ENCODE results near the gene P2RX6. TPM values are rescaled to one million over a fixed set of nuclear protein-coding genes. Genes with fewer than 3 reads are reported as not detected.
A peak's percentile ranks its signal among the peaks of the same experiment; 100 is the strongest.
"Not testable (repeated sequence)": the region's sequence is repeated elsewhere in the genome, so short reads cannot be mapped to it uniquely, and the experiment has no call there.

Gene P2RX6
- total RNA-seq, 1 donor from 2014 or later = 1.5 TPM

DNA sequence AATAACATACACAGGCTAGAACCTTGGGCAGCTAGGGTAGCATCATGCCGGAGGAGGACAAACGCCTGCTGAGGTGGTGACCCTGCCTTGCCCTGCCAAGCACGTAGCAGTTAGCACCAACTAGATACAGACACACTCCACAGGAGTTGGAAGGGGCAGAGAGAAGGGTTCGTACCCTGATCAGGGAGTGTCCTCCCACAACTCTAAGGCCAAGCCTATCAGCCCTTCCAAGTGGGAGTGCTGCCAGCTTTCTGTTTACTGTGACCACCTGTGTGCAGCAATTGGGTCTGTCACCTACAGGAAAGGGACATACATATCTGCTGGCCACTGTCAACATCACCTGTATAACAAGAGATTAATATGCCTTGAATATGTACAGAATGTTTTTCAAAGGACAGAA is 11.2 kb upstream of the P2RX6 start:
- no peak for DNase-seq
- H3K27ac Mint-ChIP-seq (ENCODE audit: unreplicated experiment) = no peak overlapping the region
- H3K4me1 Mint-ChIP-seq (ENCODE audit: low read depth, unreplicated experiment) = peaks cover 1% of the 10 kb centered on the region
- peak overlapping the region; percentile 99 for H3K4me3 Mint-ChIP-seq (ENCODE audit: unreplicated experiment)
- TF ChIP-seq, protein P1, sequence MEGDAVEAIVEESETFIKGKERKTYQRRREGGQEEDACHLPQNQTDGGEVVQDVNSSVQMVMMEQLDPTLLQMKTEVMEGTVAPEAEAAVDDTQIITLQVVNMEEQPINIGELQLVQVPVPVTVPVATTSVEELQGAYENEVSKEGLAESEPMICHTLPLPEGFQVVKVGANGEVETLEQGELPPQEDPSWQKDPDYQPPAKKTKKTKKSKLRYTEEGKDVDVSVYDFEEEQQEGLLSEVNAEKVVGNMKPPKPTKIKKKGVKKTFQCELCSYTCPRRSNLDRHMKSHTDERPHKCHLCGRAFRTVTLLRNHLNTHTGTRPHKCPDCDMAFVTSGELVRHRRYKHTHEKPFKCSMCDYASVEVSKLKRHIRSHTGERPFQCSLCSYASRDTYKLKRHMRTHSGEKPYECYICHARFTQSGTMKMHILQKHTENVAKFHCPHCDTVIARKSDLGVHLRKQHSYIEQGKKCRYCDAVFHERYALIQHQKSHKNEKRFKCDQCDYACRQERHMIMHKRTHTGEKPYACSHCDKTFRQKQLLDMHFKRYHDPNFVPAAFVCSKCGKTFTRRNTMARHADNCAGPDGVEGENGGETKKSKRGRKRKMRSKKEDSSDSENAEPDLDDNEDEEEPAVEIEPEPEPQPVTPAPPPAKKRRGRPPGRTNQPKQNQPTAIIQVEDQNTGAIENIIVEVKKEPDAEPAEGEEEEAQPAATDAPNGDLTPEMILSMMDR (IDR thresholded peaks at IDR 0.05; ENCODE audit: partially characterized antibody, unreplicated experiment) = no peak
- H3K27me3 Mint-ChIP-seq (ENCODE audit: unreplicated experiment) = peaks cover 3% of the 10 kb centered on the region
- H3K9me3 Mint-ChIP-seq (ENCODE audit: unreplicated experiment) = peaks cover 14% of the 10 kb centered on the region
- no peaks in the 10 kb centered on the region for H3K36me3 Mint-ChIP-seq (ENCODE audit: unreplicated experiment)

DNA sequence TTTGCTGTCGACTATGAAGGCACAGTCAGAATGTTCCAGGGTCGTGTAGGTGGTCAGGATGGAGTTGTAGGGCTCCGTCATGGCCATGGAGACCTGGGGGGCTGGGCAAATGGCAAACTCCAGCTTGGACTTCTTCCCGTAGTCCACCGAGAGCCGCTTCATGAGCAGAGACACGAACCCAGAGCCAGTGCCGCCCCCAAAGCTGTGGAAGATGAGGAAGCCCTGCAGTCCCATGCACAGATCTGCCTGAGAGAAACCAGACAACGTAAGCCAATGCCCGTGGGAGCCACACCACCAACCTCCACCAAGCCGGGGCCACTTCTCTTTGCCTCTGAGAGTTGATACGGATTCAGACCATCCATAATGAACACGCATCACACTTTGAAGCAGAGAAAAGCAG is 5.8 kb upstream of the P2RX6 start:
- H3K4me1 Mint-ChIP-seq (ENCODE audit: low read depth, unreplicated experiment) = peaks cover 12% of the 10 kb centered on the region
- H3K36me3 Mint-ChIP-seq (ENCODE audit: unreplicated experiment); H3K27ac Mint-ChIP-seq (ENCODE audit: unreplicated experiment); DNase-seq; H3K27me3 Mint-ChIP-seq (ENCODE audit: unreplicated experiment); H3K4me3 Mint-ChIP-seq (ENCODE audit: unreplicated experiment); H3K9me3 Mint-ChIP-seq (ENCODE audit: unreplicated experiment): not testable (repeated sequence)

DNA sequence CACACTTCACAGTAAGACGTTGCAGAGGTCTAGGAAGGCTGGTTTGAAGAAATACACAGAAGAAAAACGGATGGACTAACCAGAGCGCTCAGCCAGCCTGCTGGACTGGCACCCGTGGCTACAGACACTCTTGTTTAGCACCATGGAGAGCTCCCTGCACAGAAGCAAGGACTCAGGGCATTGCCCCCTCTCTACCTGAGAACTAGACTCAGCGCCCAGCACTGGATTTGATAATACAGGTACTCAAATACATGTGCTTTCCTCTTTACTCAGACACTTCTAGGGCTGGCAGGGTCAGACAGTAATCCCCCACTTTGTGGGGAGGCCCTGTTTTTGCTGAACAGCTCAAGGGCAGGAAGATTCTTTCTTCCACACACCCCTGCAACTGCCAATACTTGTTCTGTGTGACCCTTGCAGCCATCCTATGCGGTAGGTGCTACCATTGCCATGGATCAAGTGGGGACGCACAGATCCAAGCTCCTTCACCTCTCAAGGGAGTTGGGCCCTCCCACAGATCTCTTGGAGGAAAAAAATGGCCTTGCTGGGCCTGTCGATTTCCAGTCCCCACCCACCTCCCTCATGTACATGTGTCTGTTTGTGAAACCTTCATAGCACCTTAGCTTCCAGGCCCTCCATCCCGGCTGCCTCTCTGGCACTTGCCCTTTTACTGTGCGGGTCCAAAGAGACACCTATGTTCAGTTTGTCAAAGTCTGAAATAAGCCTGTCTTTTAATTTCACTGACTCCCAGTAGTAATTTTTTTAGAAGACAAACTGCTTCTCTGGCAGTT is 5.1 kb upstream of the P2RX6 start:
- H3K36me3 Mint-ChIP-seq (ENCODE audit: unreplicated experiment) = no peaks in the 10 kb centered on the region
- peaks cover 7% of the 10 kb centered on the region for H3K9me3 Mint-ChIP-seq (ENCODE audit: unreplicated experiment)
- H3K4me1 Mint-ChIP-seq (ENCODE audit: low read depth, unreplicated experiment) = peaks cover 15% of the 10 kb centered on the region
- no peak overlapping the region for H3K4me3 Mint-ChIP-seq (ENCODE audit: unreplicated experiment)
- peaks cover 12% of the 10 kb centered on the region for H3K27me3 Mint-ChIP-seq (ENCODE audit: unreplicated experiment)
- DNase-seq = no peak
- TF ChIP-seq, protein P1 (IDR thresholded peaks at IDR 0.05; ENCODE audit: partially characterized antibody, unreplicated experiment) = no peak
- H3K27ac Mint-ChIP-seq (ENCODE audit: unreplicated experiment) = no peak overlapping the region

DNA sequence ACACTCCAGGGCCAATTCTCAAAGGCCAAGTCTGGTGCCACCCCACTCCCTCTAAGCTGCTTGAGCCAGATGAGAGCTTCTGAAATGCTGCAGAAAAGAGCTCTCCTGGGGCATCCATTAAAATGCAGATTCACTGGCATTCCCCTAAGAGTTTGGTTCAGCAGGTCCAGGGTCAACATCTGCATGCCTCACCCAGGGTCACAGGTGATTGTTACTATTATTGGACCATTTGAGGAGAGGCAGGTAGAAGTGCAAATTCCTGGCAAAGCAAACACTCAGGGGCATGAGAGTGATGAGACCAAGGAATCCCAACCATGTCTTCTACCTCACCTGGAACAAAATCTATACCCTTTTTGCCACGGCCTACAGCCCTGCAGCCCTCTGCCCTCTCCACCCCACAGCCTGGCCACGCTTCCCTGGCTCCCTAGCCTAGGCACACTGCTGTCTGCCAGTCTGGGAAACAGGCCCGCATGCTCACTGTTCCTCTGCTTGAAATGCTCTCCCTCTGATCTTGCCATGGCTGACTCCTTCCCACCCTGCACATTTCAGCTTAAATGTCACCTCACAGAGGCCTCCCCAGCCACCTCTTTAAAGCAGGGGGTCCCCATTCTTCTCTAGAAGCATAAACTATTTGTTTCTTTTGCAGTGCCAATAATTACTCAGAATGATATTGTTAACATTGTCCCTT is 4.4 kb upstream of the P2RX6 start:
- H3K4me3 Mint-ChIP-seq (ENCODE audit: unreplicated experiment) = peak overlapping the region; percentile 57
- no peaks in the 10 kb centered on the region for H3K36me3 Mint-ChIP-seq (ENCODE audit: unreplicated experiment)
- H3K4me1 Mint-ChIP-seq (ENCODE audit: low read depth, unreplicated experiment) = peaks cover 21% of the 10 kb centered on the region
- no peak for DNase-seq
- no peak overlapping the region for H3K27ac Mint-ChIP-seq (ENCODE audit: unreplicated experiment)
- peaks cover 7% of the 10 kb centered on the region for H3K9me3 Mint-ChIP-seq (ENCODE audit: unreplicated experiment)
- TF ChIP-seq, protein P1 (IDR thresholded peaks at IDR 0.05; ENCODE audit: partially characterized antibody, unreplicated experiment) = no peak
- H3K27me3 Mint-ChIP-seq (ENCODE audit: unreplicated experiment) = peaks cover 18% of the 10 kb centered on the region

DNA sequence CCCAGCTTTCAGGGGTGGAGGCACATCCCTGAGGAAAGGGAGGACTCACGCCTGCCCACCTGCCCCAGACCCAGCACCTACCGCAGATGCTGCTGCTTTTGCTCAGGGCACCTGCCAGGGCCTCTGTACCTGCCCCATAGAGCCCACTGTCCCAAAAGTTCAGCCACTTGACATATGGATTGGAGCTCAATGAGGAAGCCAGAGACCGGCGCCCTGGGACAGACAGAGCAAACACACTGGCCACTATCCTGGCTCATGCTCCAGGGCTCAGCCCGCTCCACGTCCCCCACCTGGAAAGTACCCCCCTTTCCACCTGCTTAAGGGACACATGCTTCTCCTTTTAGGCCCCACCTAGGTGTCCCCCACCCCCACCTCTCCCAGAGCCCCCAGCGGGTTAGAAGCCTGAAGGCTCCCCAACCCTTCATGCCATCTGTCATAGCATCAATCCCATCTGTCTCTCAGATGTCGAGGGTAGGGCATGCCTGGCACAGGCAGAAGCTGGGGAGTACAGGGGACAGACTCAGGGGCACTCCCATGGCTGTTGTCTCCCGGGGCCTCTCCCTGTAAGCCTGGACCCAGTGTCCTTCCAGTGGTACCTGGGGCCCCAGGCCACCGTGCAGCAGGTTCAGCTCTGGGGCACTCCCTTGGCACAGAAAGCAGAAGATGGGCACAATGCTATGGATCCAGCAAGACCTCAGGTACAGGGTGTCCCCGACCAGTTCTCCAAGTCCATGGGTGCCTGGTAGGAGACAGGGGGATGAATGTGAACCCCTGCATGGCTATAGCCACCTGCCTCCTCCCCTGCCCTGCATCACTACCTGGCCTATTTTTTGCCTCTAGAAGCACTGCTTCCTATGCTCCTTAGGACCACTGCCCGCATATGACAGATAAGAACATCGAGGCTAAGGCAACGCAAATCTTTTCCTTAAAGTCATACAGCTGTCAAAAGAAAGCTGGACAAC is 2.2 kb upstream of the P2RX6 start:
- H3K27ac Mint-ChIP-seq (ENCODE audit: unreplicated experiment) = peak overlapping the region; percentile 68
- H3K4me3 Mint-ChIP-seq (ENCODE audit: unreplicated experiment) = peak overlapping the region; percentile 99
- peaks cover 10% of the 10 kb centered on the region for H3K9me3 Mint-ChIP-seq (ENCODE audit: unreplicated experiment)
- peaks cover 23% of the 10 kb centered on the region for H3K27me3 Mint-ChIP-seq (ENCODE audit: unreplicated experiment)
- no peak for DNase-seq
- H3K36me3 Mint-ChIP-seq (ENCODE audit: unreplicated experiment) = no peaks in the 10 kb centered on the region
- H3K4me1 Mint-ChIP-seq (ENCODE audit: low read depth, unreplicated experiment) = peaks cover 35% of the 10 kb centered on the region
- TF ChIP-seq, protein P1 (IDR thresholded peaks at IDR 0.05; ENCODE audit: partially characterized antibody, unreplicated experiment) = no peak

All from glutamatergic neuron (in vitro differentiated cells).